HFFc6 (cell line): ENCODE results near the gene IL18R1. TPM values are rescaled to one million over a fixed set of nuclear protein-coding genes. Genes with fewer than 3 reads are reported as not detected.

Experiments used
- DNase-seq: peaks from one replicate; pipeline ENCODE4 v3.0.0-alpha.2; 2018
- H3K27ac Mint-ChIP-seq: 2 replicates; pipeline ENCODE4 v1.8.0; 2020; ENCODE audit warnings: mild to moderate bottlenecking, mixed read lengths
- H3K27me3 Mint-ChIP-seq: 2 replicates; pipeline ENCODE4 v1.8.0; 2021; ENCODE audit warnings: mild to moderate bottlenecking, moderate library complexity, mixed read lengths; ENCODE audit not compliant: insufficient read depth
- H3K36me3 Mint-ChIP-seq: 2 replicates; pipeline ENCODE4 v1.8.0; 2021; ENCODE audit warnings: low read depth, mixed read lengths
- H3K4me1 Mint-ChIP-seq: 2 replicates; pipeline ENCODE4 v1.8.0; 2020; ENCODE audit warnings: low read depth, mixed read lengths
- H3K4me3 Mint-ChIP-seq: 2 replicates; pipeline ENCODE4 v1.8.0; 2020; ENCODE audit warnings: mild to moderate bottlenecking, moderate library complexity, mixed read lengths
- H3K9me3 Mint-ChIP-seq: 2 replicates; pipeline ENCODE4 v1.8.0; 2020; ENCODE audit warnings: mild to moderate bottlenecking, mixed read lengths
- CTCF ChIP-seq: fragments of 200-600 bp; sonication (generic); IDR thresholded peaks from 2 replicates; pipeline ENCODE4 v1.5.0; 2021; ENCODE audit warnings: antibody characterized with exemption, mild to moderate bottlenecking
- total RNA-seq, 6 experiments: library from RNA; stranded (reverse); fragmentation: NEBNext Ultra II Directional; extraction: Animal tissue kit (Norgen Biotek cat#: 25700); gene quantifications; 2 replicates in 1 of 6; 3 replicates in 5 of 6; pipeline ENCODE4 v1.2.3, GENCODE V29; 2021

The IL18R1 gene
- total RNA-seq, 6 experiments from 2014 or later = not detected

DNA sequence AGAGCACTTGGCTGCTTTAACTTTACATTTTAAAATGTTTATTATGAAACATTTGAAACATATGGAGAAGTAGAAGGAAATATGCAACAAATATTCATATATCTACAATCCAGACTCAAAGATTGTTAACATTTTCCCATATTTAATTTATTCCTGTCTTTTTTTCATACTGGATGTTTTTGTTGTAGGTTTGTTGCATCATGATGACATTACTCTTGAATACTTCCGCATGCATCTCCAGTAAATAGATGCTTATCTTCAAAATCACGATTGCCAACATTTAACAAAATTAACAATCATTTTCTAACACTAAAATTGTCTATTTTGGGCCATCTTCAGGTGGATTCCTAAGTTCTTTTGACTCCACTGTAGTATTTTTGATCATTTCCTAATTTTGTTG is 46.3 kb downstream of the IL18R1 start:
- no peaks in the 10 kb centered on the region for H3K4me1 Mint-ChIP-seq
- no peak for DNase-seq
- no peak for TF ChIP-seq CTCF
- H3K27me3 Mint-ChIP-seq = peaks cover 10% of the 10 kb centered on the region
- H3K4me3 Mint-ChIP-seq = no peak overlapping the region
- no peak overlapping the region for H3K27ac Mint-ChIP-seq
- H3K36me3 Mint-ChIP-seq = no peaks in the 10 kb centered on the region
- no peaks in the 10 kb centered on the region for H3K9me3 Mint-ChIP-seq

DNA sequence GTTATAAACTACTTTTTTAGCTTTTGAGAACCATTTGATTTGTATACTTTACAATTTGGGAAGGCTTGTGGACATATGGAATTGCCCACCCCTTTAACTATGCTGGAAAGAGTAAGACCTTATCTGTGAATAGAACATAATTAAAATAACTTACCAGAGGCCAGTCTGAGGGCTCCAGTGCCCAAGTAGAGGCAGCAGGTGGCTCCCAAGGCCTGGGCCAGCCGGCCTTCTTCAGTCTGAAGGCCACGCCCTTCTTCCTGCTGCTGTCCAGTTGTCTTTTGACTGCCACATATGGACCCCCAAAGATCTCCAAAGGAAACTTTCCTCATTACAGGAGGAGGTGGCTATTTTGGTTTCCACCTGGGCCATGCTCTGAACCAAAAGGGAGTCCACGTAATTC is 55.4 kb downstream of the IL18R1 start:
- Mint-ChIP-seq H3K4me1 (no peaks in the 10 kb centered on the region), H3K9me3 (no peaks in the 10 kb centered on the region; the same call in 1 of the 2 replicates), H3K27me3 (peaks cover 6% of the 10 kb centered on the region; the same call in 1 of the 2 replicates), H3K27ac (no peak overlapping the region), H3K4me3 (no peak overlapping the region), H3K36me3 (no peaks in the 10 kb centered on the region)
- no peak for TF ChIP-seq CTCF
- no peak for DNase-seq

DNA sequence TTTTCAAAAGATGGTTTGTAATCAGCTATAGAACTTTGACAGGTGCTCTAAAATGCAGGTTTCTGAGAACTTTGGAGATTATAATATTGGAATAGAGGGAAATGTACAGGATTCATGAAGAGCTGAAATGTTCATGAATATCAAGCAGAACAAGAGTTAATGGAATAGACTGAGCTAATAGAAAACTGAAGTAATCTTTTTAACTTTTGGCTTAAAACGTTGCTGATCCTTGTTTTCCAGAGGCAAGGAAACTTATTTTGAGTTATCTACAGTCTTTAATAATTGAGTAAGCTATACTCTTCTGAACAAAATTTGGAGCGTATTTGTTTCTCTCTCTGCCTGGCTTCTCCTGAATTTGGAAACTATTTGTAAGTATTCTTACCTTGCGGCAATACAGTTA is 56.6 kb downstream of the IL18R1 start:
- H3K4me3 Mint-ChIP-seq = no peak overlapping the region
- H3K9me3 Mint-ChIP-seq = no peaks in the 10 kb centered on the region; the same call in 1 of the 2 replicates
- no peaks in the 10 kb centered on the region for H3K36me3 Mint-ChIP-seq
- no peaks in the 10 kb centered on the region for H3K4me1 Mint-ChIP-seq
- H3K27ac Mint-ChIP-seq = no peak overlapping the region
- peaks cover 6% of the 10 kb centered on the region; the same call in 1 of the 2 replicates for H3K27me3 Mint-ChIP-seq
- DNase-seq = no peak
- TF ChIP-seq CTCF = no peak

DNA sequence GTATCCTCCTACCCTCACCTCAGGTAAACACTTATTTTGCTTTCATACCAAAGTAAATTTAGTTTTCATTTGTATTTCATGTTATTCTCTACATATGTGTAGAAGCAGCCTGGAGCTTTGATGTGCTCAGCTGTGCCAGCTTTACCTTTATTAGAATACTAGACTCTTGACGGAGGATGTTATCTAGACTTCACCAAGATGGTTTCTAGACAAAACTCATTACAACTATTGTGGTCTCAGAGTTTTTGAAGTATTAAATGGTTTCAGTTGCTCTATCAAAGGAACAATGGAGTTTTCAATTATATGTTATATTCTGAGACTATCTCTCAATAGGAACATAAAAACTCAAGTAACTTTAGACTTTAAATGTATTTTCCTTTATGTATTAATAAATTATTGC is 62.4 kb downstream of the IL18R1 start:
- no peak for DNase-seq
- H3K27ac Mint-ChIP-seq = no peak overlapping the region
- H3K4me1 Mint-ChIP-seq = no peaks in the 10 kb centered on the region
- no peaks in the 10 kb centered on the region for H3K36me3 Mint-ChIP-seq
- H3K4me3 Mint-ChIP-seq = no peak overlapping the region
- TF ChIP-seq CTCF = no peak
- peaks cover 10% of the 10 kb centered on the region for H3K27me3 Mint-ChIP-seq
- H3K9me3 Mint-ChIP-seq = no peaks in the 10 kb centered on the region

DNA sequence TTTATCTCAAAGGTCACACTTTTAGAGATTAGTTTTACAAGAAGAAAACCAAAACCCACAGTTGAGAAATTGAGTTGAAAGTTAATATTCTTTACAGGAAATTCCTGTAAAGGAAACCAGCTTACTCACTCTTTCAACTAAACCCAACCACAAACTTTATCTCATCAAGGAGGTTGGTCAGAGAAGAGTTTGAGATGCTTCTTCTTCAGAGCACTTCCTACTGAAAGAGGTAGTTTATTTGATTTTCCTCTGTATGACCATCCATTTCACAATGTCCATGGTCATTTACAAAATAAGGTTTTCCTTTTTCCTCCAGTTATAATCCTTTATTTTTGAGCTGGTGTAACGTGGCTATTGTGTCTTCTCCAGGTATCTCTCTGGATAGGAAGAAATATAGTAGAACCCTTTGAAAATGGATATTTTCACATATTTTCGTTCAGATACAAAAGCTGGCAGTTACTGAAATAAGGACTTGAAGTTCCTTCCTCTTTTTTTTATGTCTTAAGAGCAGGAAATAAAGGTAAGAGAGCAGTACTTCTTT is 62.9 kb downstream of the IL18R1 start:
- TF ChIP-seq CTCF = no peak
- H3K27ac Mint-ChIP-seq = no peak overlapping the region
- no peak overlapping the region for H3K4me3 Mint-ChIP-seq
- H3K36me3 Mint-ChIP-seq = no peaks in the 10 kb centered on the region
- no peaks in the 10 kb centered on the region for H3K9me3 Mint-ChIP-seq
- H3K27me3 Mint-ChIP-seq = peaks cover 14% of the 10 kb centered on the region
- DNase-seq = no peak
- no peaks in the 10 kb centered on the region for H3K4me1 Mint-ChIP-seq

DNA sequence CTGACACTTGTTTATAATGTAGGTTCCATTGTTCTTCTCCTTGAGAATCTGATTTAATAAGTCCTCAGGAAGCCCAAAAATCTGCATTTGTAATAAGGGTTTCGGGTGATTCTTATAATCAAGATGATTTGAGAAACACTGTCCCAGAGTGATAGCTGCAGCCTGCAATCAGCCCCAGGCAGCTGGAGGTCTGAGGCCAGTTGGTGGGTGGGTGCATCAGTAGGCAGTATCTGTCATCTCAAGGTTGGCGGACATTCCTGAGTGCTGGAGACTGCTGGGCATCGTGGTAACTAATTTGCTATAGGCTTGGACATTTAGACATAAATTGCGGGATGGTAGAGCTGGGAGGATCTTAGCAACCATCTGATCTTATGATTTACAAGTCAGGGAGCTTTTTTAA is 64.7 kb downstream of the IL18R1 start:
- H3K36me3 Mint-ChIP-seq = no peaks in the 10 kb centered on the region
- H3K9me3 Mint-ChIP-seq = no peaks in the 10 kb centered on the region
- peaks cover 14% of the 10 kb centered on the region for H3K27me3 Mint-ChIP-seq
- H3K4me1 Mint-ChIP-seq = no peaks in the 10 kb centered on the region
- TF ChIP-seq CTCF = no peak
- no peak overlapping the region for H3K27ac Mint-ChIP-seq
- no peak overlapping the region for H3K4me3 Mint-ChIP-seq
- DNase-seq = no peak
